Liver (tissue), 9 donors: ENCODE results near the gene PBX4. TPM values are rescaled to one million over a fixed set of nuclear protein-coding genes. Genes with fewer than 3 reads are reported as not detected.

Experiments used
- DNase-seq: peaks from one replicate; pipeline ENCODE4 v3.0.0-alpha.2; 2017; ENCODE audit warnings: low spot score
- H3K27ac ChIP-seq, 2 donors: one replicate each; pipeline ENCODE4 v1.7.0; 2013; ENCODE audit warnings: inconsistent platforms in 2 of 2, low read length in 2 of 2, control low read depth in 1 of 2, low read depth in 1 of 2, mild to moderate bottlenecking in 1 of 2
- H3K27me3 ChIP-seq, 4 donors: one replicate each; pipeline versions ENCODE4 v1.6.1 to v1.7.0; 2013; ENCODE audit warnings: low read length in 3 of 4, inconsistent platforms in 1 of 4, mild to moderate bottlenecking in 1 of 4, moderate library complexity in 1 of 4; ENCODE audit not compliant: control insufficient read depth in 4 of 4, insufficient read depth in 4 of 4
- H3K36me3 ChIP-seq, 4 donors: one replicate each; pipeline versions ENCODE4 v1.6.1 to v1.7.0; 2013; ENCODE audit warnings: low read length in 3 of 4, mild to moderate bottlenecking in 3 of 4, low read depth in 1 of 4, moderate library complexity in 1 of 4; ENCODE audit not compliant: control insufficient read depth in 4 of 4, insufficient read depth in 3 of 4
- H3K4me1 ChIP-seq, 4 donors: one replicate each; pipeline versions ENCODE4 v1.6.1 to v1.7.0; 2013; ENCODE audit warnings: low read length in 3 of 4, mild to moderate bottlenecking in 3 of 4, moderate library complexity in 1 of 4; ENCODE audit not compliant: control insufficient read depth in 4 of 4, insufficient read depth in 4 of 4
- H3K4me3 ChIP-seq, 3 donors: one replicate each; pipeline versions ENCODE4 v1.6.1 to v1.7.0; 2013; ENCODE audit warnings: low read length in 3 of 3, control low read depth in 1 of 3, low read depth in 1 of 3, mild to moderate bottlenecking in 1 of 3
- H3K9ac ChIP-seq, 2 donors: one replicate each; pipeline ENCODE4 v1.7.0; 2013; ENCODE audit warnings: low read length in 2 of 2, mild to moderate bottlenecking in 2 of 2, moderate library complexity in 2 of 2, control low read depth in 1 of 2, low read depth in 1 of 2
- H3K9me3 ChIP-seq, 4 donors: one replicate each; pipeline versions ENCODE4 v1.6.1 to v1.7.0; 2013; ENCODE audit warnings: low read length in 3 of 4; ENCODE audit not compliant: control insufficient read depth in 4 of 4
- EGR1 ChIP-seq, 2 donors: IDR thresholded peaks; 2 replicates each; pipeline ENCODE4 v1.6.1; 2016 to 2018; ENCODE audit warnings: antibody characterized with exemption in 2 of 2, low read depth in 2 of 2
- FOXA1 ChIP-seq: IDR thresholded peaks from 2 replicates; pipeline ENCODE4 v1.6.1; 2016; ENCODE audit warnings: antibody characterized with exemption
- FOXA2 ChIP-seq: IDR thresholded peaks from 2 replicates; pipeline ENCODE4 v1.6.1; 2016; ENCODE audit warnings: antibody characterized with exemption
- GABPA ChIP-seq, 2 donors: IDR thresholded peaks in 1 of 2; conservative IDR thresholded peaks in 1 of 2; 2 replicates each; pipeline ENCODE4 v1.6.1; 2016; ENCODE audit warnings: antibody characterized with exemption in 2 of 2, mild to moderate bottlenecking in 1 of 2, moderate library complexity in 1 of 2
- HNF4A ChIP-seq, 2 donors: conservative IDR thresholded peaks; 2 replicates each; pipeline ENCODE4 v1.6.1; 2016; ENCODE audit warnings: antibody characterized with exemption in 2 of 2, mild to moderate bottlenecking in 2 of 2
- HNF4G ChIP-seq: IDR thresholded peaks from 2 replicates; pipeline ENCODE4 v1.6.1; 2016; ENCODE audit warnings: antibody characterized with exemption
- JUND ChIP-seq, 2 donors: IDR thresholded peaks; 2 replicates each; pipeline ENCODE4 v1.6.1; 2016; ENCODE audit warnings: antibody characterized with exemption in 2 of 2
- NR2F2 ChIP-seq: IDR thresholded peaks from 2 replicates; pipeline ENCODE4 v1.6.1; 2016; ENCODE audit warnings: antibody characterized with exemption
- RAD21 ChIP-seq, 2 donors: IDR thresholded peaks; 2 replicates each; pipeline ENCODE4 v1.6.1; 2016; ENCODE audit warnings: antibody characterized with exemption in 2 of 2, mild to moderate bottlenecking in 2 of 2
- RXRA ChIP-seq, 2 donors: IDR thresholded peaks; 2 replicates each; pipeline ENCODE4 v1.6.1; 2017 to 2018; ENCODE audit warnings: antibody characterized with exemption in 2 of 2, mild to moderate bottlenecking in 1 of 2
- SP1 ChIP-seq: IDR thresholded peaks from 2 replicates; pipeline ENCODE4 v1.6.1; 2018; ENCODE audit warnings: antibody characterized with exemption, mild to moderate bottlenecking
- TAF1 ChIP-seq: conservative IDR thresholded peaks from 2 replicates; pipeline ENCODE4 v1.6.1; 2016; ENCODE audit warnings: antibody characterized with exemption, mild to moderate bottlenecking
- YY1 ChIP-seq: IDR thresholded peaks from 2 replicates; pipeline ENCODE4 v1.6.1; 2016; ENCODE audit warnings: antibody characterized with exemption, mild to moderate bottlenecking
- WGBS: extraction: QIAGEN DNeasy Blood & Tissue Kit; methylation state at CpG from one replicate; pipeline ENCODE4 v1.1.7; 2013; 5-methylcytosine and 5-hydroxymethylcytosine counted together
- polyA plus RNA-seq, 2 donors: library from polyadenylated mRNA; stranded (reverse) in 1 of 2; unstranded in 1 of 2; fragments of 200-250 nt in 1 of 2; fragments of >200 nt in 1 of 2; fragmentation: Nextera tagmentation in 1 of 2; extraction: Ambion mirVana in 1 of 2; gene quantifications; one replicate each; pipeline versions ENCODE4 v1.2.1 to v1.2.3, GENCODE V29; 2013 to 2015
- total RNA-seq, 2 donors: library from RNA; depleted of rRNA; stranded (reverse); fragments of >200 nt; gene quantifications; one replicate each; pipeline ENCODE4 v1.2.3, GENCODE V29; 2014
- TF ChIP-seq, protein P1 (sequence below): fragments of 150-350 bp; IDR thresholded peaks from 2 replicates; pipeline ENCODE4 v1.5.1; 2017; ENCODE audit warnings: improper control_type of control experiment, low read depth, low read length; ENCODE audit not compliant: missing input control
- TF ChIP-seq, protein P2 (sequence below): IDR thresholded peaks from 2 replicates; pipeline ENCODE4 v1.6.1; 2016; ENCODE audit warnings: antibody characterized with exemption
- TF ChIP-seq, protein P3 (sequence below): IDR thresholded peaks from 2 replicates; pipeline ENCODE4 v1.6.1; 2016; ENCODE audit warnings: antibody characterized with exemption
- TF ChIP-seq, protein P4 (sequence below): IDR thresholded peaks from 2 replicates; pipeline ENCODE4 v1.6.1; 2016; ENCODE audit warnings: antibody characterized with exemption, mild to moderate bottlenecking
- TF ChIP-seq, protein P5 (sequence below): IDR thresholded peaks from 2 replicates; pipeline ENCODE4 v1.6.1; 2016; ENCODE audit warnings: antibody characterized with exemption
- donor health status: healthy.
- donor health status: healthy.
- donor health status: healthy.
- donor health status: healthy.
- donor health status: healthy.

Gene PBX4
- total and polyA plus RNA-seq, 4 donors: 0.19 to 0.59 (median 0.21) TPM; not detected in 1

DNA sequence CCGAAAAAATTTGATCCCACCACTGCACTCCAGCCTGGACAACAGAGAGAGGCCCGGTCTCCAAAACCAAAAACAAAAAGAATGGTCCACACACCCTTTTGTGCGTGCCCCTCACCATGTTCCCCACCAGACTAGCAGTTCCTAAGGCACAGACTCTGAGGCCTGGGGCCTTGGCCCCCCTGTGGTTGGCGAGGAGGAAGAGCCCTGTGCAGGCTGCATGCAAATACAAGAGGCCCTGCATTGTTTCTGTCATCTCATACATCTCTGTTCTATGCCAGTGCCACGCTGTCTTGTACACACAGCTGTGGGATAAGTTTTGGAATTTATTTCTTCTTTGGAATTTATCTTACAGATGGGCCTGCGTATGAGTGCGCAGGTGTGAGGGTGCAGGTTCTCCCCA is 94.4 kb downstream of the PBX4 start:
- WGBS: 87% methylated on average over 7 of the region's 7 CpGs
- no peaks in the 10 kb centered on the region for H3K9me3 ChIP-seq
- H3K27me3 ChIP-seq: no peaks in the 10 kb centered on the region
- H3K4me3 ChIP-seq: no peak overlapping the region
- no peaks in the 10 kb centered on the region for H3K4me1 ChIP-seq
- no peak for TF ChIP-seq JUND (IDR thresholded peaks at IDR 0.05)
- TF ChIP-seq, protein P1, sequence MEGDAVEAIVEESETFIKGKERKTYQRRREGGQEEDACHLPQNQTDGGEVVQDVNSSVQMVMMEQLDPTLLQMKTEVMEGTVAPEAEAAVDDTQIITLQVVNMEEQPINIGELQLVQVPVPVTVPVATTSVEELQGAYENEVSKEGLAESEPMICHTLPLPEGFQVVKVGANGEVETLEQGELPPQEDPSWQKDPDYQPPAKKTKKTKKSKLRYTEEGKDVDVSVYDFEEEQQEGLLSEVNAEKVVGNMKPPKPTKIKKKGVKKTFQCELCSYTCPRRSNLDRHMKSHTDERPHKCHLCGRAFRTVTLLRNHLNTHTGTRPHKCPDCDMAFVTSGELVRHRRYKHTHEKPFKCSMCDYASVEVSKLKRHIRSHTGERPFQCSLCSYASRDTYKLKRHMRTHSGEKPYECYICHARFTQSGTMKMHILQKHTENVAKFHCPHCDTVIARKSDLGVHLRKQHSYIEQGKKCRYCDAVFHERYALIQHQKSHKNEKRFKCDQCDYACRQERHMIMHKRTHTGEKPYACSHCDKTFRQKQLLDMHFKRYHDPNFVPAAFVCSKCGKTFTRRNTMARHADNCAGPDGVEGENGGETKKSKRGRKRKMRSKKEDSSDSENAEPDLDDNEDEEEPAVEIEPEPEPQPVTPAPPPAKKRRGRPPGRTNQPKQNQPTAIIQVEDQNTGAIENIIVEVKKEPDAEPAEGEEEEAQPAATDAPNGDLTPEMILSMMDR: no peak
- no peak for TF ChIP-seq FOXA2
- no peak for TF ChIP-seq RAD21 (IDR thresholded peaks at IDR 0.05)
- no peak for TF ChIP-seq FOXA1
- no peak for TF ChIP-seq GABPA (IDR thresholded peaks at IDR 0.05 in 1 of 2, conservative IDR thresholded peaks at IDR 0.05 in 1 of 2)
- TF ChIP-seq, protein P2, sequence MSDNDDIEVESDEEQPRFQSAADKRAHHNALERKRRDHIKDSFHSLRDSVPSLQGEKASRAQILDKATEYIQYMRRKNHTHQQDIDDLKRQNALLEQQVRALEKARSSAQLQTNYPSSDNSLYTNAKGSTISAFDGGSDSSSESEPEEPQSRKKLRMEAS: no peak
- no peak for TF ChIP-seq YY1
- TF ChIP-seq EGR1 (IDR thresholded peaks at IDR 0.05; ENCODE audit: low read depth in 2 of 2): no peak
- no peak for DNase-seq
- H3K27ac ChIP-seq: no peak overlapping the region
- peaks cover 2 to 9% (median 6%) of the 10 kb centered on the region in 4 donors for H3K36me3 ChIP-seq
- no peak overlapping the region for H3K9ac ChIP-seq

DNA sequence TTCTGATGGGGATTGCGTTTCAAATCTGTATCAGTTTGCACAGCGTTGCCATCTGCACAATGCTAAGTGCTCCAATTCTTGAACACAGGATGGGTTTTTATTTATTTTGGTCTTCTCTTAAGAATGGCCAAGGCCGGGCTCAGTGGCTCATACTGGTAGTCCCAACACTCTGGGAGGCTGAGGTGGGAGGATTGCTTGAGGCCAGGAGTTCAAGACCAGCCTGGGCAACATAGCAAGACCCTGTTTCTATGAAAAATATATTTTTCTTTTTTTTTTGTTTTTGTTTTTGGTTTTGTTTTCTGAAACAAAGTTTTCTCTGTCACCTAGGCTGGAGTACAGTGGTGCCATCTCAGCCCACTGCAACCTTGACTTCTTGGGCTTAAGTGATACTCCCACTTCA is 95.3 kb downstream of the PBX4 start:
- Histone ChIP-seq H3K4me1 (no peaks in the 10 kb centered on the region), H3K27ac (no peak overlapping the region), H3K27me3 (no peaks in the 10 kb centered on the region), H3K9ac (no peak overlapping the region), H3K36me3 (peaks cover 2 to 9% (median 6%) of the 10 kb centered on the region in 4 donors), H3K9me3 (no peaks in the 10 kb centered on the region), H3K4me3 (no peak overlapping the region)
- TF ChIP-seq, protein P3, sequence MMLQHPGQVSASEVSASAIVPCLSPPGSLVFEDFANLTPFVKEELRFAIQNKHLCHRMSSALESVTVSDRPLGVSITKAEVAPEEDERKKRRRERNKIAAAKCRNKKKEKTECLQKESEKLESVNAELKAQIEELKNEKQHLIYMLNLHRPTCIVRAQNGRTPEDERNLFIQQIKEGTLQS: no peak
- TF ChIP-seq EGR1 (IDR thresholded peaks at IDR 0.05; ENCODE audit: low read depth in 2 of 2) (no peak), RAD21 (IDR thresholded peaks at IDR 0.05) (no peak)
- WGBS: 95% methylated on average over 3 of the region's 3 CpGs
- DNase-seq: no peak

DNA sequence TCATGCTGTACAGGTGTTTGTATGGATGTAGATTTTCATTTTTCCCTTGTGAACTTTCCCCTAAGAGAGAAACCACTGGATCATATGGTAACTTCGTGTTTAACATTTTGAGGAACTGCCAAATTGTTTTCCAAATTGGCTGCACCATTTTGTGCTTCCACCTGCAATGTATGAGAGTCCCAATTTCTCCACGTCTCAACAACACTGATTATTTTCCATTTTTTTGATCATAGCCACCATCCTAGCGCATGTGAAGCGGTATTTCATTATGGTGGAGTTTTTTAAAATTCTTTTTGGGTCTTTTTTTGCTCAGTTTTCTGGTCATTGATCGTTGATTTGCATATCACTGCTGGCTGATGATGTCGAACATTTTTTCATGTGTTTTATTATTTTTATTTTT is 97.5 kb downstream of the PBX4 start:
- TF ChIP-seq HNF4A (conservative IDR thresholded peaks at IDR 0.05) (no peak), FOXA1 (no peak), RXRA (IDR thresholded peaks at IDR 0.05) (no peak), SP1 (no peak), NR2F2 (no peak), RAD21 (IDR thresholded peaks at IDR 0.05) (no peak), TAF1 (no peak), GABPA (IDR thresholded peaks at IDR 0.05 in 1 of 2, conservative IDR thresholded peaks at IDR 0.05 in 1 of 2) (no peak), FOXA2 (no peak), JUND (IDR thresholded peaks at IDR 0.05) (no peak), HNF4G (no peak)
- TF ChIP-seq, protein P4, sequence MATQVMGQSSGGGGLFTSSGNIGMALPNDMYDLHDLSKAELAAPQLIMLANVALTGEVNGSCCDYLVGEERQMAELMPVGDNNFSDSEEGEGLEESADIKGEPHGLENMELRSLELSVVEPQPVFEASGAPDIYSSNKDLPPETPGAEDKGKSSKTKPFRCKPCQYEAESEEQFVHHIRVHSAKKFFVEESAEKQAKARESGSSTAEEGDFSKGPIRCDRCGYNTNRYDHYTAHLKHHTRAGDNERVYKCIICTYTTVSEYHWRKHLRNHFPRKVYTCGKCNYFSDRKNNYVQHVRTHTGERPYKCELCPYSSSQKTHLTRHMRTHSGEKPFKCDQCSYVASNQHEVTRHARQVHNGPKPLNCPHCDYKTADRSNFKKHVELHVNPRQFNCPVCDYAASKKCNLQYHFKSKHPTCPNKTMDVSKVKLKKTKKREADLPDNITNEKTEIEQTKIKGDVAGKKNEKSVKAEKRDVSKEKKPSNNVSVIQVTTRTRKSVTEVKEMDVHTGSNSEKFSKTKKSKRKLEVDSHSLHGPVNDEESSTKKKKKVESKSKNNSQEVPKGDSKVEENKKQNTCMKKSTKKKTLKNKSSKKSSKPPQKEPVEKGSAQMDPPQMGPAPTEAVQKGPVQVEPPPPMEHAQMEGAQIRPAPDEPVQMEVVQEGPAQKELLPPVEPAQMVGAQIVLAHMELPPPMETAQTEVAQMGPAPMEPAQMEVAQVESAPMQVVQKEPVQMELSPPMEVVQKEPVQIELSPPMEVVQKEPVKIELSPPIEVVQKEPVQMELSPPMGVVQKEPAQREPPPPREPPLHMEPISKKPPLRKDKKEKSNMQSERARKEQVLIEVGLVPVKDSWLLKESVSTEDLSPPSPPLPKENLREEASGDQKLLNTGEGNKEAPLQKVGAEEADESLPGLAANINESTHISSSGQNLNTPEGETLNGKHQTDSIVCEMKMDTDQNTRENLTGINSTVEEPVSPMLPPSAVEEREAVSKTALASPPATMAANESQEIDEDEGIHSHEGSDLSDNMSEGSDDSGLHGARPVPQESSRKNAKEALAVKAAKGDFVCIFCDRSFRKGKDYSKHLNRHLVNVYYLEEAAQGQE: no peak
- TF ChIP-seq, protein P1: no peak
- TF ChIP-seq, protein P5, sequence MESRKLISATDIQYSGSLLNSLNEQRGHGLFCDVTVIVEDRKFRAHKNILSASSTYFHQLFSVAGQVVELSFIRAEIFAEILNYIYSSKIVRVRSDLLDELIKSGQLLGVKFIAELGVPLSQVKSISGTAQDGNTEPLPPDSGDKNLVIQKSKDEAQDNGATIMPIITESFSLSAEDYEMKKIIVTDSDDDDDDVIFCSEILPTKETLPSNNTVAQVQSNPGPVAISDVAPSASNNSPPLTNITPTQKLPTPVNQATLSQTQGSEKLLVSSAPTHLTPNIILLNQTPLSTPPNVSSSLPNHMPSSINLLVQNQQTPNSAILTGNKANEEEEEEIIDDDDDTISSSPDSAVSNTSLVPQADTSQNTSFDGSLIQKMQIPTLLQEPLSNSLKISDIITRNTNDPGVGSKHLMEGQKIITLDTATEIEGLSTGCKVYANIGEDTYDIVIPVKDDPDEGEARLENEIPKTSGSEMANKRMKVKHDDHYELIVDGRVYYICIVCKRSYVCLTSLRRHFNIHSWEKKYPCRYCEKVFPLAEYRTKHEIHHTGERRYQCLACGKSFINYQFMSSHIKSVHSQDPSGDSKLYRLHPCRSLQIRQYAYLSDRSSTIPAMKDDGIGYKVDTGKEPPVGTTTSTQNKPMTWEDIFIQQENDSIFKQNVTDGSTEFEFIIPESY: no peak
- Histone ChIP-seq H3K9ac (no peak overlapping the region), H3K27ac (no peak overlapping the region), H3K9me3 (no peaks in the 10 kb centered on the region), H3K4me1 (peaks cover 1 to 11% (median 5%) of the 10 kb centered on the region in 4 donors), H3K27me3 (no peaks in the 10 kb centered on the region), H3K36me3 (peaks cover 0 to 4% (median under 1%) of the 10 kb centered on the region in 4 donors), H3K4me3 (no peak overlapping the region)
- WGBS: 90% methylated on average over 6 of the region's 6 CpGs
- DNase-seq: no peak
